ENCODE results near the gene FAM222A.

Gene FAM222A

DNA sequence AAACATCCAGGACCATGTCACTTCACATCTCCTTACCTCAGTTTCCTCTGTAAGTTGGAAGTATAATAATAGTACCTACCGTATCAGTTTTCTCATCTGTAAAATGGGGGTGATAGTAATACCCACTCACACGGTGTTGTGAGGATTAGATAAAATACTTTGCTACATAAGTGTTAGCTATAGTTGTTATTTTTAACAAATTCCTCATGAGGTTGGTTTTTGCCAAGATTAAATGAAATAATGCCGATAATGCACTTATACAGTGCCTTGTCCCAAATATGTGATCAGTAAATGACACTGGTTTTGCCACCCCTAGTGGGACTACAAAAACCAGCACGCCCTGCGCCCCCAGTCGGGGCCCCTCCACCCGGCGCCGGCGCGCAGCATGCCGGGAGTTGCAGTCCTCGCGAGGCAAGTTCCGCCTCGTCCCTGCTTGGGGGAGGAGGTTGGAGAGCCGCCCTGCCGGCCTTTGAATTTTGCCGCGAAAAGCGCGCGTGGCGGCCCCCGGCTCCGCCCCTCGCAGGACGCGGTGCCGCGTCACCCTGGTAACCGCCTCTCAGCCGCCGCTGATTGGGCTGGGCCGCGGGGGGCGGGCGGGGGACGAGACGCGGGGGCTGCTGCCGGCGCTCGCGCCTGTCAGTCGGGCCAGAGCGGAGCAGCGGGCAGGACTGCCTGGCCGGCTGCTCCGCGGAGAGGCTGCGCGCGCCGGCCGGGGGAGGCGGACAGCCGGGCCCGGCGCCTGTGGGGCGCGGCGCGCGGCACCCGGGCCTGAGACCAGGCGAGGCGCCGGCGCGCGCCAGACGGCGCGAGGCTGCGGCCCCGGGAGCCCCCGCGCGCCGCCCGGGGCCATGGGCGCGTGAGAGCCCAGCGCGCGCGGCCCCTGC is at the start of gene FAM222A:
Gene FAM222A (plus strand): TSS at position 639 of the 884 bp plus-strand sequence. CDS start 30,322 bp downstream, outside the sequence.
- peak; percentile 97 for DNase-seq

DNA sequence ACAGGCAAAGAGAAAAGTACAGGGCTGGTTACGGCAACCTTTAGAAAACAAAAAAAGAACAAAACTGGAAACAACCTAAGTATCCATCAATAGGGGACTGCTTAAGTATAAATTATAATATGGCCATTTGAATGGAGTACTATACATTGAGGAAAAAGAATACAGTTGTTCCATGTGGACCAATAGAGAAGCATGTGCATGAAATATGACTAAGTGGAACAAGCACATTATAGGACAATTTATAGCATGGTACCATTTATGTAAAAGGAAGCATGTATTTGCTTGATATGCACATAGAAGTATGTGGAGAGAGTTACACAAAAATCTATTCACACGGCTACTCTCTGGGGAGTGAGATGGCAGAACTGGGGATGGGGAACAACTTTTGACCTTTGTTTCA is 49.2 kb upstream of the FAM222A start:
- DNase-seq, result no peak

DNA sequence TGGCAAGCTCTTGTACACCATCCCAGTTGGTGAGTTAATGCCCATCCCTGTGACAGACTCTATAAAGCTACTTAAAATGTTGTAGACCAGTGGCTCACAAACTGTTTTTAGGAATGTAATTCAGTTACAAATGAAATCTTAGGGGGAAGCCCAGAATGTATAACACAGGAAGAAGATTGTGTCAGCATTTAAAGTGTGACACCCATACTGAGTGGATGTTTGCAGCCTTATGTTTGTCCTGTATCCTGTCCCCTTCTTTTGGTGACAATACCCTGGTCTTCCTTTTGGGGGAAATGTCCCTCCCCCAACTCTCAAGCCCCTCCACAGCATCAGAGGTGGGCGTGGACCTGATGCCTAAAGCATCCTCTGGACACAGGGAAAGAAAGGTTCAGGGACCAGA is 47.6 kb upstream of the FAM222A start:
- no peak for DNase-seq

DNA sequence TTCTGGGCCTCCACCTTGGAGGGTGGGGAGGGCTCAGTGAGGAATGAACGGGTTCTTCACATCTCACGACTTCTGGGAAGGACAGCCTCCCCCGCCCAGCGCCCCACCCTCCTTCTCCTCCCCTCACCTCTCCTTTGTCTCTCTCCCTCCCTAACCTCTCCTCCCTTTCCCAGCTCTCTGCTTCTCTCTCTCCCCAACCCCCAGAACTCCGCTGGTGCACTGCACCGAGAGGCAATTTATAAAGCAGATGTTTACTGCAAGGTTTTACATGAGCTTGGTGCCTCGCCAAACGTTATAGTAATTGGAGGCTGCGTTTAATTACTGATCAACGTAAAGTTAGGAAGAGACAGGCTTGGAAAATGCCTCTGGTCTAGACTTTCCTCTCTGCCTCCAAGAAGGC is 42.9 kb upstream of the FAM222A start:
- DNase-seq, result no peak

DNA sequence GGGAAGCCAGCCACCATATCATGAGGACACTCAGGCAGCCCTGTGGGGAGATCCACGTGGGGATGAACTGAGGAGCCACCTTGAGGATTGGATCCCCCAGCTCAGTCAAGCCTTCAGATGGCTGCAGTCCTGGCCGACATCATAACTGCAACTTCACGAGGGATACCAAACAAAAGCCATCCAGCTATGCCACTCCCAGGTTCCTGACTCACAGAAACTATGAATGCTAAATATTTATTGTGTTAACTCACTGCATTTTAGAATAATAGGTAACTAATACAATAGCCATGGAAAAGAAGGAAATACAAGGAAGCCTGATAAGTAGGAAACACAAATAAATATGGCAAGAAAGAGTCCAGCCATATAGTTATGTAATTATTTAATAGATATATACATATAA is 42.1 kb upstream of the FAM222A start:
- no peak for DNase-seq

DNA sequence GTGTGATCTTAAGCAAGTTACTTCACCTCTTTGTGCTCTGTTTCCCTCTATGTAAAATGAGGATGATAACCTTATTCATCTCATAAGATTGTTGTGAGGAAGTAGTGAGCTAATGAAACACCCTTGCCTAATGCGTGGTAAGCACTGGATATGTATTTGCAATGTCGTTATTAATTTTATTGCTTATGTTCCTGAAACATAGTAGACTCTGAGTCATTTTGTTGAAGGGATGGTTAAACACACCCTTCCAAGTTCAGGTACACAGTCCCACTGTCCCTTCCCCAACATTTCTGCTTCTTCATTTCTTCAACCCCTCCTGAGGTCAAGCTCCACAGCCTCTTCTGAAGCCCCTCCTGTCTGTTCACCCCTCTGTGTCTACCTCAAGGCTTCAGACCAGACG is 40.2 kb upstream of the FAM222A start:
- no peak for DNase-seq

DNA sequence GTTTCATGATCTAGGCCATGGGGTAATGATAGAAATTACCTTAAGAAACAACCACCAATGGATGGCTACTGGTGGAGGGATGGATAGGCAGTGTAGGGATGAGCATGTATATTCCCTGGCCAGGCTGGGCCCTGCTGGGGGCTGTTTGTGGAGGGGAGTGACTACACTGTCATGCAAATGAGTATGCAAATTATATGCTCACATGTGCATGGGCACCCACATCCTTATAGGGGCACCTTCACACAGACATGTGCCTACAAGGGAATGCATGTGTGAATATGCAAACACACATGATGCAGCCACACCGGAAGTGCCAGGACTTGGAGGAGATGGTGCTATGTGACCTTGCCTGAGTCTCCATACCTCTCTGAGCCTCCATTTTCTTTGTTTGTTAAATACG is 39.7 kb upstream of the FAM222A start:
- no peak for DNase-seq

DNA sequence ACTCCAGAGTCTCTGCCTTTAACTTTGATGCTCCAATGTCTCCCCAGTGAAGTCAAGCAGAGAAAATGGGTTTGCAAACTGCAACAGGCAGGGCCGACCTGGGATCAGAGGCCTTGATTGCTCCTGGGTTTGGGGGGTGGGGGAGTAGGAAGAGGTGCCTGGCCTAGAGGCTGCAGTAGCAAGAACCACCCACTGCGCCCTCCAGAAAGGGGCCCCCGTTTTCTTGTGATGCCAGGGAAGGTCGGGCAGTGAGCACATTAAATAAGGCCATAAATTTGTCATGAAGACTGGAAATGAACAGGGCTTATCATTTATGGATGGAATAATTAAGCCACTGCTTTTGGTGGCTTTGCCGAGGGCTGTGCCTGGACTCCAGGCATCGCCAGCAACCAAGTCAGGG is 38.2 kb upstream of the FAM222A start:
- no peak for DNase-seq

DNA sequence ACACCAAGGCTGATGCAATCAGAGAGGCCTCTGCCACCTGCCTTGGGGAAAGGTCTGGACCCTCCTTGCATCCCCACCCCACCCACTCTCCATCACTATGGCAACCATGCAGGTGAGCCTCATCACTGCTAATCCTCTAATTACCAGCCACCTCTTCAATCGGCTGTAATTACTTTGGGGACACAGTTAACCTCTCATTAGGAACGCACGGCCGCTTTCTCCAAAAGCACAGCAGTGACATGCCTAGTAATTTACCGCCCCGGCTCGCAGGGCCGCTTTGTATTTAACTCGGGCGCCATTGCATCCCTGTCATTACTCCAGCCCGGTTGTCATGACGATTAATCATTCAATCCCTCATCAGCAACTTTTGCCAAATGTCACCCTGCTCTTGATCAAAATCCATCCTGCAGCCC is 36.3 kb upstream of the FAM222A start:
- no peak for DNase-seq

DNA sequence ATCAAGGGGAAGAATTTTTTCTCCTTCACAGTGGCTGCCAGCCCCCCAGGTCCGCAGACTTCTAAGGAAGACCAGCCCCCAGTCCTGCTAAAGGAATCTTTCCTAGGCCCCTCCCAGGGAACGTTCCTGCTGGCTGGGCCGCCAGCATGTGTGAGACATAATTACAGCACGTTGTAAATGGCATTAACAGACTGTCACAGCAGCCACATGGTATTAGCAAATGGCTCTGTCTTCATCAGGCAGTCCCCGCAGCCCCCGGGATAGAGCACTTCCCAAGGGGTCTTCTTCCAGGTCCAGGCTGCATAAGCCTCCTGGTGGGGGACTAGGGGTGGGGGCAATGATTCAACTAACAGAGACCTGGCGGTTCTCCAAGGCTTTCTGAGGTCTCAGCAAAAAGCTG is 34.9 kb upstream of the FAM222A start:
- no peak for DNase-seq

DNA sequence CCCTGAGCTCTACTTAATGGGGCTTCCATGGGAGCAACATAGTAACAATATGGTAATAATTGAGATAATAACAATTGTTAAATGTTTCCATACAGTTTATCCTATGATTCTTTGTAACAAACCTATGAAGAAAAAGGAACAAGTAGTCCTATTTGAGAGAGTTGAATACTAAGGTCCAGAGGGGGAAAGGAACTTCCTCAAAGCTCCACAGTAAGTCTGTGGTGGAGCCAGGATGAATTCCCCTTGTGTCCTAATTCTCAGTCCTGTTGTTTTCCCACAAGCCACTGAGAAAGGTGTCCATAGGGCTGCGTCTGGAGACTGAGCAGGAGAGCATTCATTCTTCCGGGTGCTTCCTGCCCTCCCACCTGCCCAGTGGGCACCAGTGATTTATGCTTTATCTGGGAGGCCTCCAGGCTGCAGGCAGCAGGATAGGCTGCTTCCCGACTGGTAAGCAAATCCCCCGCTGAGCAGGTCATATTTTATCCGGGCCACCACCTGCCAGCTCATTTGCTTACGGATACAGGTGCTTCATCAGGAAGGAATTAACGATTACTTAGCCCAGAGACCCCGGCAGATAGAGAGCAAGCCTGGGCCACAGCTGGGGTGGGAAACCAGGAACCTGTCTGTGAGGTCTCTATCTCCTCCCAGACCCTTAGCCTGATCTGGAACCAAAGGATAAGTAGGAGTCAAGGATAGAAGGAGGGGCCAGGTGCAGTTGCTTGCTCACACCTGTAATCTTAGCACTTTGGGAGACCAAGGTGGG is 33.9 kb upstream of the FAM222A start:
- no peak for DNase-seq

DNA sequence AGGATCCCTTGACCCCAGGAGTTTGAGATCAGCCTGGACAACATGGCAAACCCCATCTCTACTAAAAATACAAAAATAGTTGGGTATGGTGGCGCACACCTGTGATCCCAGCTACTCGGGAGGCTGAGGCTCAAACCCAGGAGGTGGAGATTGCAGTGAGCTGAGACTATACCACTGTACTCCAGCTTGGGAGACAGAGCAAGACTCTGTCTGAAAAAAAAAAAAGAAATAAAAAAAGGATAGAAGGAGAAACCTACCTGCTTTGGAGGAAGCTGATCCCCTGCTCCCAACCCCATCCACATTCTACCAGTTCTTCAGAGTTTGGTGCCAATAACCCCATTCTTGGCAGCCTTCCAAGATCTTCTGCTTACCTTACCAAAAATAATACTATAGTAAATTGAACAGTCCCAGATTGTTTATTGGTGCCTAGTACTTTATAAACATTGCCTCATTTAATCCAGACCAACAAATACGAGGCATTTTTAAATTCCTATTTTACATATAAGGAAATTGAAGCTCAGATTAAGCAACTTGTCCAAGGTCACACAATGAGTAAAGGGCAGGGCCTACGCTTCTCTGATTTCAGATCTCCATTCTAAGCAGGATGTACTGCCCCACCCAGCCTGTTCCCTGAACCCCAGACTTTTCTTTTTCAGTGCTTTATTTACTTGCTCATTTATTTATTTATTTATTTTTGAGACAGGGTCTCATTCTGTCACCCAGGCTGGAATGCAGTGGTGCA is 33.2 kb upstream of the FAM222A start:
- no peak for DNase-seq

DNA sequence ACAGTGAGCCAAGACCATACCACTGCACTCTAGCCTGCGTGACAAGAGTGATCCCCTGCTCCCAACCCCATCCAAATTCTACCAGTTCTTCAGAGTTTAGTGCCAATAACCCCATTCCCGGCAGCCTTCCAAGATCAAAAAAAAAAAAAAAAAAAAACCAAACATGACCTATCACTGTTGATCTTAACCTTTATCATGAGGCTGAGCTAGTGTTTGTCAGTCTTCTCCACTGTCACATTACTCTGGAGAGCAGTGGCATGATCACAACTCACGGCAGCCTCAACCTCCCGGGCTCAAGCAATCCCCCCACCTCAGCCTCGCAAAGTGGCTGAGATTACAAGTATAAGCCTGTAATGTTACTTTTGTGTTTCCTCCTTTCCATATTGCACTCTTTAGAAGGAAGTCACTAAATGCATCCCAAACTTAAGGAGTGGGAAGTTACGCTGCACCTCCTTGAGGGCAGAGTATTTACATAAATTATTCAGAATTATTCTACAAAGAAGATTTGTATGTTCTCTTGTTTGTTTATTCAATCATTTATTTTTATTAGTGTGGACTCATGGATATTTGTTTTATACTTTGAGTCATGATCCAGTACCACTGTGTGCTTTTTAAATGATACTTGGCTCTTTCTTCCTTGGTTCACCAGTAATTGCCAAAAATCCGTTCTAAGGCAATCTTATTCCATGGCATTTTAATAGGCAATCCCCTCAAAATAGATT is 31.5 kb upstream of the FAM222A start:
- no peak for DNase-seq

DNA sequence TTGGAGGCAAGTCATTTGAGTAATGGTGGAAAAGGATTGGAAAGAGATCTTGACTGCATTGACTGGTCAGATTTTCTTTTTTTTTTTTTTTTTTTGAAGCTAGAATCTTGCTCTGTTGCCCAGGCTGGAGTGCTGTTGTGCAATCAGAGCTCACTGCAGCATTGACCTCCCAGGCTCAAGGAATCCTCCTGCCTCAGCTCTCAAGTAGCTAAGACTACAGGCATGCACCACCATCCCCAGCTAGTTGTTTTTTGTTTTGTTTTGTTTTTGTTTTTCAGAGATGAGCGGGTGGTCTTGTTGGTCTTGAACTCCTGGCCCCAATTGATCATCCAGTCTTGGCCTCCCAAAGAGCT is 30.9 kb upstream of the FAM222A start:
- DNase-seq, result no peak

DNA sequence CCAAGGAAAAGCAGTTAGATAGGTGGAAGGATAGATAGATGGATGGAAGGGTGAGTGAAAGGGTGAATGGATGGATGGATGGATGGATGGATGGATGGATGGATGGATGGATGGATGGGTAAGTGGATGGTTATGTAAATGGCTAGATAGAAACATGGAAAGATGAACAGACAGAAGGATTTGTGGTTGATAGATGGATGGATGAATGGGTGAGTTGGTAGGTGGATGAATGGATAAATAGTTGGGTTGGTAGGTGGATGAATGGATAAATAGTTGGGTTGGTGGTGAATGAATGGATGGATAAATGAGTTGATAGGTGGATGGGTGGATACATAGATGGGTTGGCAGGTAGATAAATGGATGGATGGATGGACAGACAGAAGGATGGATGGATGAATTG is 30.3 kb upstream of the FAM222A start:
- DNase-seq, result no peak

DNA sequence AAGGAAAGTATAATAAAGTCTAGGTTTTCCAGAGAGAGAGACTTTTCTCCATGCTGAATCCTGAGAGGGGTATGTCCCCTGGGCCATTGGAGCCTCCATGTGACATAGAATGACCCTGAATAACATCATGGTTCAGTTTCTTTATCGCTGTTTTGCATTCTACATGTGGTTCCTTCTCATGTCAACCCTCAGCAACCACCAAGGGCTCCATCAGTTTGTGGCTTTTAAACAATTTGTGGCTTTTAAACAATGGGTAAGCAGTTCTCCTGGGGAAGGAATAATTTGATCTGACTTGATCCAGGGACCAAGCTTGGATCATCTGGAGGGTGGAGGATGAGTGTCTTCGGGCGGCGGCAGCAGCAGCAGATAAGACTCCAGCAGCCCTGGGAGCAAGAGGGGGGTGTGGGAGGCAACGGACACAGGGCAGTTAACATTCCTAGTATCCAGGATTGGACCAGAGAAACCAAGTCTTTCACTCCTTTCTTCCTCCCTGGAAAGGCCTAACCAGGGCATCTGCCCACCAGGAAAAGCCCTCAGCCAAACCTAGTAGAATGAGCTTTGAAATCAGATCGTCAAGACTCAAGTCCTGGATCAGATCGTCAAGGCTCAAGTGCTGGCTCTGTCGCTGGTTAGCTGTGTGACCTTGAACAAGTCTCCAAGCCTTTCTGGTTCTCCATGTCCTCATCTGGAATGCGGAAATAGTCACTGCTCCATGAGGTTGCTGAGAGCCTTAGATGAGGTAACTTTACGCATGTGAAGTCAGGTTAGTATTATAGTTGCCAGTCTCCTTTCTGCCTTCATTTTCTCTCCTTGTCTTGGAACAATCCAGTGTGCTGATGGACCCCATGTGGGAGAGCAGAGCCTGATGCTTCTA is 27.8 kb upstream of the FAM222A start:
- no peak for DNase-seq

DNA sequence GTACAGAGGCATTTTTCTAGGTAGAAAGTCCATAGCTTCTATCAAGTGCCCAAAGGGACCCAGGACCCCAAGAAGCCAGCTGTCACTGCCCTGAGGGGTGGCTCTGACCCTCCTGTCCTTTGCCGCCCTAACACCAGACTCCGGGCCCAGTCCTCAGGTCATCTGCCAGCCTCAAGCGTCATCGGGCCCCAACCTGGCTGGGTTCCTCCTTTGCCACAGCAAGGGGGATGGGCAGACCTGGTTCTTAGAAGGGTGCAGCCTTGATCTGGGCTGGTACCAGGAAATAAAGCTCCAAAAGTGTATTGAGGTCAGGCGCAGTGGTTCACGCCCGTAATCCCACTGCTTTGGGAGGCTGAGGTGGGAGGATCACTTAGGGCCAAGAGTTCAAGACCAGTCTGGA is 27.1 kb upstream of the FAM222A start:
- no peak for DNase-seq

DNA sequence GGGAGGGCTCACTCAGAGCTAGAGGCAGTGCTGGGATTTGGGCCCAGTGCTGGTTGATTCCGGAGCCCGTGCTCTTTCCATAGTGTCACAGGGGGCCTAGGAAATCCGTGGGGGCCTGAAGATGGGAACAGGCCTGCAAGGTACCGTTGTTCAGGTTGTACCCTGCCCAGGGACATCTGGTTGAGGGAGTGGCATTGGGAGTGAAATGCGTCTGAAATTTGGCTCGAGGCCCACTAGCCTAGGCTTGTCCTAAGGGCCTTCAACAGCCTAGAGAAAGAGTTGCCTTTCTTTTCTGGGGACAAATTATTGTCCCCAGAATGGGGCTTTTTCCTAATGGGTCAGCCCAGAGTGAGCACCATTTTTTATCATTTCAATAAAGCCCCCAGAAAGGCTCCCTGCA is 26.4 kb upstream of the FAM222A start:
- DNase-seq, result no peak

DNA sequence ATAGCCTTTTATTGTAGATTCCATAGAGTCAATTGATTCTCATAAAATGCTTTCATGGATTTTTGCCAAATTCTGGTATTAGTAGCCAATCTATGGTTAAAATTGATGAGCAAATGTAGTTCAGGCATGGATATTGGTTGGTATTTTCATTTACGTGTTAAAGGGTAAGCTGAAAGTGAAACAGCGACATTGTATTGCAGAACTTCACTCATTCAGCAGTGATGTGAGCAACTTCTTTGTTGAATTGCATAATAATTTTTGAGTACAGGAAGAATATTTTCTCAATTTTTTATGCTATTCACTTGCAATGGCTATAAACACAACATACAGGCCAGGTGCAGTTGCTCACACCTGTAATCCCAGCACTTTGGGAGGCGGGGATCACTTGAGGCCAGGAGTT is 24.2 kb upstream of the FAM222A start:
- no peak for DNase-seq

DNA sequence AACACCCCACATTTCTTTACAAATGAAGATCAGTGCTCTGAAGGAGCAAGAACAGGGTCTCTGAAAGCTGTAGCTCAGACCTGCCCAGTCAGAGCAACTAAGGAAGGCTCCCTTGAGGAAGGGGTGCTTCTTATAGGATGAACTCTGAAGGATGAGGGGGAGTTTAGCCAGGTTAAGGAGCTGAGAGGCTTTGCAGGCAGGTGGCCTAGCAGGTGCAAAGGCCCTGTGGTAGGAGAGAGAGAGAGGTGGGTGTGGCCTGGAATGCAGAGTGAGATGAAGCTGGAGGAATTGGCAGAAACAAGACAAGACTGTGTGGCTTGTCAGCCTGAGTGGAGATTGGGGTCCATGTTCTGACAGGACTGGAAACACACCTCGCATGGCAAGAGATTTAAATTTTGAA is 20.5 kb upstream of the FAM222A start:
- no peak for DNase-seq

DNA sequence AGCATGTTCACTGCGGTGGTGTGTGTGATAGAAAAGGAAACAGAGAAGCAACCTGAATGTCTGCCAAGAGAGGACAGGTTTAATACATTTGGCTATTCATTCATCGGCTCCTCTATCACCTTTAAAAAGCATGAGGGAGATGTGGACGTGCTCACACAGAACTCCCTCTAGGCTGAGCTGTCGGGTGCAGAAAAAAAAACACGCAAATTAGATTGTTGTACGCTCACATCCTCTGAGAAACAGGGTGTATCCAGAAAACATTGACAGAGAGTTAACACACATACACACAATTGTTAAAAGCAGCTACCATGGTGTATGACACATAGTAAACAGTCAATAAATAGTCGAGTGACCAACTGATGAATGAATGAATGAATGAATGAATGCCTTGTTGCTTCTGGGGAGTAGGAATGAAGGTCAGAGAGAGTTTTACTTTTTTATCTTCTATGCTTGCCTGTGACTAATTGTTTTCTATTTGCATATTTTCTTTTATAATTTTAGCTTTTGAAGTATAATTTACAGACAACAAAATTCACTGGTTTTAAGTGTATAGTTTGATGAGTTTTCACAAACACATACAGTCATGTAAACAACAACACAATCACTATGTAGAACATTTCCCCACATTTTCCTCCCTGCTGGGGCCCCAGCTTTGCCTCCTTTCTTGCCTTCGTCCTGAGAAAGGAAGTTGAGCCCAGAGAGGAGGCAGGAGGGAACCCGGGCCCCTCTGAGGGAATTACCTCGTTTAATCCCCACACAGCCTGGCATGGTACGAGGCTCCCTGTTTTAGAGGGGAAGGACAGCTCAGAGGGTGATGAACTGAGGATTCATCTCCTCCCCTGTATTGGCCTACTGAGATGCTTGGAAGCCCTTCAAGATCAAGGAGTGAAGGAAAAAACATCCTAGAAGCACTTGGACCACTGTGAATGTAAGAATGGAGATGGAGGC is 19.7 kb upstream of the FAM222A start:
- DNase-seq, result no peak
